Measurements from ENCODE around the gene IL6. TPM values are rescaled to one million over a fixed set of nuclear protein-coding genes. Genes with fewer than 3 reads are reported as not detected.

The IL6 gene
- total and polyA plus RNA-seq, 9 of the 15 experiments (the other 6 are each of a cell fraction or from before 2014, with no cell fraction given): 0.76 to 2.9 (median 1.5) TPM

DNA sequence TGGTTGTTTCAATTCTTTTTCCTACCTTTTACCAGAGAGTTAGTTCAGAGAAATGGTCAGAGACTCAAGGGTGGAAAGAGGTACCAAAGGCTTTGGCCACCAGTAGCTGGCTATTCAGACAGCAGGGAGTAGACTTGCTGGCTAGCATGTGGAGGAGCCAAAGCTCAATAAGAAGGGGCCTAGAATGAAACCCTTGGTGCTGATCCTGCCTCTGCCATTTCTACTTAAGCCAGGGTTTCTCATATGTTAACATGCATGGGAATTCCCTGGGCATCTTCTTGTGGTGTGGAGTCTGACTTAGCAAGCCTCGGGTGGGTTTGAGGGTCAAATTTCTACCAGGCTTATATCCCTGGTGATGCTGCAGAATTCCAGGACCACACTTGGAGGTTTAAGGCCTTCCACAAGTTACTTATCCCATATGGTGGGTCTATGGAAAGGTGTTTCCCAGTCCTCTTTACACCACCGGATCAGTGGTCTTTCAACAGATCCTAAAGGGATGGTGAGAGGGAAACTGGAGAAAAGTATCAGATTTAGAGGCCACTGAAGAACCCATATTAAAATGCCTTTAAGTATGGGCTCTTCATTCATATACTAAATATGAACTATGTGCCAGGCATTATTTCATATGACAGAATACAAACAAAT is 3.2 kb downstream of the IL6 start:
- H3K79me2 ChIP-seq (ENCODE audit: control insufficient read depth, insufficient read depth, low read length): peaks cover 2% of the 10 kb centered on the region; the same call in 1 of the 3 replicates
- FAIRE-seq: no peak
- H2AFZ ChIP-seq (ENCODE audit: low read depth, low read length): no peak overlapping the region
- H3K9ac ChIP-seq (ENCODE audit: insufficient read depth in 1 of 2, low read depth in 2 of 2, low read length in 2 of 2): no peak overlapping the region
- no peak overlapping the region for H3K27ac ChIP-seq (ENCODE audit: extremely low read depth, low read depth, low read length)
- in situ Hi-C loops (cut with MboI): loop anchor here (25.0 kb wide), 1 partner anchor 618 kb away; no protein-coding TSS in a partner anchor
- POLR2A ChIA-PET: no interaction called here
- CTCF ChIA-PET (ENCODE audit: low intra/inter-chr PET ratio): interaction anchor here (3.4 kb wide), 1 partner anchor 170 kb away, joined by 18 read pairs; no protein-coding TSS in a partner anchor
- no peaks in the 10 kb centered on the region for H3K9me1 ChIP-seq (ENCODE audit: control insufficient read depth, insufficient read depth, low read length)
- no peak overlapping the region for H3K4me3 ChIP-seq
- H3K4me1 ChIP-seq (replicated peaks in 1 of 2; ENCODE audit: control insufficient read depth in 2 of 2, insufficient read depth in 2 of 2, low read length in 2 of 2): peaks cover 16 to 44% of the 10 kb centered on the region in 2 experiments
- no peaks in the 10 kb centered on the region for H3K27me3 ChIP-seq (ENCODE audit: control insufficient read depth in 2 of 2, insufficient read depth in 2 of 2, low read length in 2 of 2)
- WGBS (ENCODE audit: insufficient coverage, low coverage, missing lambda C conversion rate): 44% methylated on average over 2 of the region's 2 CpGs
- H3K36me3 ChIP-seq (ENCODE audit: control insufficient read depth, insufficient read depth, low read length): no peaks in the 10 kb centered on the region
- H4K20me1 ChIP-seq (replicated peaks; ENCODE audit: control insufficient read depth, insufficient read depth, low read length): no peaks in the 10 kb centered on the region
- H3K9me3 ChIP-seq (replicated peaks; ENCODE audit: control insufficient read depth, insufficient read depth, low read depth, low read length): no peaks in the 10 kb centered on the region
- BruUV-seq (replicated peaks): no TSS peak
- H3K4me2 ChIP-seq (ENCODE audit: insufficient read depth, low read length): no peak overlapping the region
- intact Hi-C loops (cut with micrococcal nuclease): no loop called here
- DNase-seq (ENCODE audit: extremely low read depth in 1 of 4, low spot score in 3 of 4): no peak
- no peak for ATAC-seq
- TF ChIP-seq TAL1 (IDR thresholded peaks at IDR 0.05) (no peak), RBM14 (IDR thresholded peaks at IDR 0.05; ENCODE audit: borderline replicate concordance, insufficient read depth, low read depth, low read length) (no peak), ETV5 (CRISPR knock-in tag; IDR thresholded peaks at IDR 0.05; ENCODE audit: low read depth) (no peak), XRCC4 (IDR thresholded peaks at IDR 0.05; ENCODE audit: extremely low read depth, insufficient read depth, insufficient read length) (no peak), ZFP30 (CRISPR knock-in tag; IDR thresholded peaks at IDR 0.05; ENCODE audit: borderline replicate concordance) (no peak), ZNF518B (CRISPR knock-in tag; IDR thresholded peaks at IDR 0.05) (no peak), DACH1 (IDR thresholded peaks at IDR 0.05; ENCODE audit: partially characterized antibody) (no peak), ZBTB7A (IDR thresholded peaks at IDR 0.05; ENCODE audit: borderline replicate concordance, control insufficient read depth, low read depth, low read length) (no peak), ELF2 (CRISPR knock-in tag; IDR thresholded peaks at IDR 0.05) (no peak), OTX1 (CRISPR knock-in tag; IDR thresholded peaks at IDR 0.05) (no peak), NFATC3 (IDR thresholded peaks at IDR 0.05) (no peak), THRA (IDR thresholded peaks at IDR 0.05) (no peak), MAFK (IDR thresholded peaks at IDR 0.05; ENCODE audit: low read length) (no peak), MAX (CRISPR knock-in tag; IDR thresholded peaks at IDR 0.05) (no peak), BCOR (IDR thresholded peaks at IDR 0.05) (no peak), POLR3G (IDR thresholded peaks at IDR 0.05; ENCODE audit: extremely low read depth, insufficient read length, insufficient replicate concordance) (no peak), PRMT5 (CRISPR knock-in tag; IDR thresholded peaks at IDR 0.05) (no peak)
- TF ChIP-seq, protein P1, sequence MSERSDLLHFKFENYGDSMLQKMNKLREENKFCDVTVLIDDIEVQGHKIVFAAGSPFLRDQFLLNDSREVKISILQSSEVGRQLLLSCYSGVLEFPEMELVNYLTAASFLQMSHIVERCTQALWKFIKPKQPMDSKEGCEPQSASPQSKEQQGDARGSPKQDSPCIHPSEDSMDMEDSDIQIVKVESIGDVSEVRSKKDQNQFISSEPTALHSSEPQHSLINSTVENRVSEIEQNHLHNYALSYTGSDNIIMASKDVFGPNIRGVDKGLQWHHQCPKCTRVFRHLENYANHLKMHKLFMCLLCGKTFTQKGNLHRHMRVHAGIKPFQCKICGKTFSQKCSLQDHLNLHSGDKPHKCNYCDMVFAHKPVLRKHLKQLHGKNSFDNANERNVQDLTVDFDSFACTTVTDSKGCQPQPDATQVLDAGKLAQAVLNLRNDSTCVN (CRISPR knock-in tag; IDR thresholded peaks at IDR 0.05): no peak
